ENCODE data around the gene FBXL20.
"Not testable (repeated sequence)": the region's sequence is repeated elsewhere in the genome, so short reads cannot be mapped to it uniquely, and the experiment has no call there.

The FBXL20 gene, protein sequence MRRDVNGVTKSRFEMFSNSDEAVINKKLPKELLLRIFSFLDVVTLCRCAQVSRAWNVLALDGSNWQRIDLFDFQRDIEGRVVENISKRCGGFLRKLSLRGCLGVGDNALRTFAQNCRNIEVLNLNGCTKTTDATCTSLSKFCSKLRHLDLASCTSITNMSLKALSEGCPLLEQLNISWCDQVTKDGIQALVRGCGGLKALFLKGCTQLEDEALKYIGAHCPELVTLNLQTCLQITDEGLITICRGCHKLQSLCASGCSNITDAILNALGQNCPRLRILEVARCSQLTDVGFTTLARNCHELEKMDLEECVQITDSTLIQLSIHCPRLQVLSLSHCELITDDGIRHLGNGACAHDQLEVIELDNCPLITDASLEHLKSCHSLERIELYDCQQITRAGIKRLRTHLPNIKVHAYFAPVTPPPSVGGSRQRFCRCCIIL

DNA sequence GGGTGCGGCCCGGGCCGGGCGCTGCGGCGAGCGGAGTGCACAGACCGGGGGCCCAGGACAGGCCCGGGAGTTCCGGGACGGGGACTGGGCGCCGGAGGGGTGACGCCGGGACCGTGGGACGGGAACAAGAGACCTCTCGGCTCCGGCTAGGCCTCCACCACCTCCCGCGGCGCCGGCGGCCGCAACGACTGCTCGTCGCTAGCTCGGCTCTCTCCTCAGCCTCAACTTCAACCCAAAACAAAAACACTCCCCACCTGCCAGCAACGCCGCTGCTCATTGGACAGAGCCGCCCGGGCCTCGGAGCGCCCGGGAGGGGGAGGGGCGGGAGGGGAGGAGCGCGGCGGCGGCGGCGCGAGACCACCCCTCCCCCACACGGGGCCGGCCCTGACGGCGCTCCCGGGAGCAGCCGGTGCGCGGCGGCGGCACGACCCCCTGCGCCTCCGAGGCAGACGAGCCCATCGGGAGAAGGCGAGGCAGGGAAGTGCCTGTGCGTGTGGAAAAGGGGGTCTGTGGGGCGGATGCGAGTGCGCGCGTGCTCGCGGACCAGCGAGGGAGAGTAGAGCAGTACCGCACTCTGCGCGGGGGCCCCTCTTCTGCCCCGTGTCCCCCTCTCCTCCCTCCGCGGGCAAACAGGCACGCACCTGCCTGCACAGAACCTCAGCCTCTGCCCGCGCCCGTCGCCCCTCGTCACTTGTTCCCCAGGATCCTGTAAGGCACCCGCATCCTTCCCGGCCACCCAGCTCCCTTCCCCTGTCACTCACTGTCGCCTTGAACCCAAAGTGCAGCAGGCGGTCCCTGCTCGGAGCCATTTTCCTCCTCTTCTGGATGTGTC is at the start of gene FBXL20:
FBXL20 (minus strand) TSS at position 215 of the 832 bp plus-strand sequence. CDS start 224 bp downstream, outside the sequence.
- TF ChIP-seq, protein P1, sequence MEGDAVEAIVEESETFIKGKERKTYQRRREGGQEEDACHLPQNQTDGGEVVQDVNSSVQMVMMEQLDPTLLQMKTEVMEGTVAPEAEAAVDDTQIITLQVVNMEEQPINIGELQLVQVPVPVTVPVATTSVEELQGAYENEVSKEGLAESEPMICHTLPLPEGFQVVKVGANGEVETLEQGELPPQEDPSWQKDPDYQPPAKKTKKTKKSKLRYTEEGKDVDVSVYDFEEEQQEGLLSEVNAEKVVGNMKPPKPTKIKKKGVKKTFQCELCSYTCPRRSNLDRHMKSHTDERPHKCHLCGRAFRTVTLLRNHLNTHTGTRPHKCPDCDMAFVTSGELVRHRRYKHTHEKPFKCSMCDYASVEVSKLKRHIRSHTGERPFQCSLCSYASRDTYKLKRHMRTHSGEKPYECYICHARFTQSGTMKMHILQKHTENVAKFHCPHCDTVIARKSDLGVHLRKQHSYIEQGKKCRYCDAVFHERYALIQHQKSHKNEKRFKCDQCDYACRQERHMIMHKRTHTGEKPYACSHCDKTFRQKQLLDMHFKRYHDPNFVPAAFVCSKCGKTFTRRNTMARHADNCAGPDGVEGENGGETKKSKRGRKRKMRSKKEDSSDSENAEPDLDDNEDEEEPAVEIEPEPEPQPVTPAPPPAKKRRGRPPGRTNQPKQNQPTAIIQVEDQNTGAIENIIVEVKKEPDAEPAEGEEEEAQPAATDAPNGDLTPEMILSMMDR (conservative IDR thresholded peaks at IDR 0.05; ENCODE audit: low read depth) = no peak
- ChIA-PET CTCF (interaction anchor here (0.7 kb wide), 1 partner anchor 26 kb away, joined by 3 read pairs; no protein-coding TSS in a partner anchor), POLR2A (ENCODE audit: low non-redundant PET) (interaction anchor here (0.6 to 0.9 kb wide), 2 partner anchors 155 to 202 kb away, joined by 3 to 7 read pairs; partner anchors contain the start of gene RPL19)
- DNase-seq (ENCODE audit: low spot score) = peak; percentile 98
- H3K27ac ChIP-seq = peak within 1 kb of the TSS; percentile 91

DNA sequence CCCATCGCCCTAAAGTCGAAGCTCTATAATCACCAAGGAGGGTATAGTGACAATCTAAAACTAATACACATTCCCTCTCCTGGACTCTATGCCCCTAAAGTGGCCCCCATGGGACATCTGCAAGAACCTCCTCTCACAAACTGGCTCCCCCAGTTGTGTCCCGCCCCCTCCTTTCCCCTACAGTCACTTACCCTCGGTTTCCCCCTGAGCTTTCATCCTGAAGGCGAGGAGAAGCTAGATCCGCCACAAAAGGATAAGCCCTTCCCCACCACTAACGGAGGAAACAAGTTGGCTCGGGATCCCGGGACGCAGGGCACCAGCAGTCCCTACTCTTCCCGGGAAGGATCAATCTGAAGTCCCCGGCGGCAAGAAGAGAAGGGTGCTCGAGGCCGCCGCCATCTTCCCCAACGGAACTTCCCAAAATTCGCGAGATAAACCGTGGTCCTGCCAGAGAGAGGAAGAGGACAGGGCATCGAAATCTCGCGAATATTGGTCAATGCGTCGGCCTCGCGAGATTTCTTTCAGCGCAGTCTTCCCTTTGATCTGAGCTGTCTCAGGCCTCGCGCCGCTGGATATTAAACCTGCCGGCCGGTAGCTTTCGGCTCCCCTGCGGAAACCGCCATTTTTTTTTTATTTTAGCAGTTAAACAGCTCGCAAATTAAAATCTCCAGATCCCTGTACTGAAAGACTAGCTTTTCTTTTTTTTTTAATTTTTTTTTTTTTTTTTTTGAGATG is 49.6 kb upstream of the FBXL20 start, which contains the start of gene MED1:
MED1 (minus strand) TSS at position 417 of the 735 bp plus-strand sequence; CDS start at position 216, 201 bp downstream.
- DNase-seq (ENCODE audit: low spot score) = peak; percentile 96
- TF ChIP-seq, protein P1 (conservative IDR thresholded peaks at IDR 0.05; ENCODE audit: low read depth) = no peak
- CTCF ChIA-PET = interaction anchor here (0.5 to 0.7 kb wide), 3 partner anchors 16 to 256 kb away, joined by 3 to 4 read pairs (median 4); no protein-coding TSS in a partner anchor
- peak within 1 kb of the TSS; percentile 78 for H3K27ac ChIP-seq
- POLR2A ChIA-PET (ENCODE audit: low non-redundant PET) = interaction anchor here (0.6 to 1.4 kb wide), 8 partner anchors 11 to 1825 kb away, joined by 3 to 12 read pairs (median 4); partner anchors contain the start of genes CDK12 and RPL19

DNA sequence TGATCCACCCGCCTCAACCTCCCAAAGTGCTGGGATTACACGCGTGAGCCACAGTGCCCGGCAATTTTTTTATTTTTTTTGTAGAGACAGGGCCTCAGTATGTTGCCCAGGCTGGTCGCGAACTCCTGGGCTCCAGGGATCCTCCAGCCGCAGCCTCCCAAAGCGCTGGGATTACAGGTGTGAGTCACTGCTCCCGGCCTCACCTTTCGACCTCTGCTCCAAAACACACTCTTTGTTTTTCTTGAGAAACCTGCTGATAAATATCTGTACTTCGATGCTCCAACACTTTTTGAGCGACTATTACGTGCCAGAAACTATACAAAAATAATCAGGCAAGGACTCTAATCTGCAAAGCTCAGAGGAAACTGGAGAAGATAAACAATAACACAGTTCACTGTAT is 48.6 kb upstream of the FBXL20 start:
- ChIA-PET POLR2A (ENCODE audit: low non-redundant PET) (interaction anchor here (0.6 kb wide), 1 partner anchor 107 kb away, joined by 5 read pairs; no protein-coding TSS in a partner anchor), CTCF (interaction anchor here (0.7 kb wide), 1 partner anchor 164 kb away, joined by 3 read pairs; no protein-coding TSS in a partner anchor)
- DNase-seq (ENCODE audit: low spot score) = no peak
- TF ChIP-seq, protein P1 (conservative IDR thresholded peaks at IDR 0.05; ENCODE audit: low read depth) = no peak
- H3K27ac ChIP-seq = no peak overlapping the region

DNA sequence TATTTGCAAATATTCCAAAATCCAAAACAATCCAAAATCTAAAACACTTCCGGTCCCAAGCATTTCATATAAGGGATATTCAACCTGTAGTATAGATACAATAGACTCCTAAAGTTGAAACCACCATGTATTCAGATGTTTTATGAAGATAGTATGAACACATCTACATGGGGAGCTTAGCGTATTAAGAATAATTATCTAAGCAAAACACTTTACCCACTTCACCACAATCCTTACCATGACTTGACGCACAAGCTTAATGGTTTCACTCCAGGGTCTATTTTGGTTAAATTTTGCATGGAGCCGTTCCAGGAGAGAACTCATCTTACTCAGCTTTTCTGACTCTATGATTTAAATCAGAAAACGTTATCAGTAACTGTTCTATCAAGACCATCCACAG is 46.1 kb upstream of the FBXL20 start:
- TF ChIP-seq, protein P1 (conservative IDR thresholded peaks at IDR 0.05; ENCODE audit: low read depth) = no peak
- POLR2A ChIA-PET (ENCODE audit: low non-redundant PET) = no interaction called here
- CTCF ChIA-PET = no interaction called here
- no peak overlapping the region for H3K27ac ChIP-seq
- DNase-seq (ENCODE audit: low spot score) = no peak

DNA sequence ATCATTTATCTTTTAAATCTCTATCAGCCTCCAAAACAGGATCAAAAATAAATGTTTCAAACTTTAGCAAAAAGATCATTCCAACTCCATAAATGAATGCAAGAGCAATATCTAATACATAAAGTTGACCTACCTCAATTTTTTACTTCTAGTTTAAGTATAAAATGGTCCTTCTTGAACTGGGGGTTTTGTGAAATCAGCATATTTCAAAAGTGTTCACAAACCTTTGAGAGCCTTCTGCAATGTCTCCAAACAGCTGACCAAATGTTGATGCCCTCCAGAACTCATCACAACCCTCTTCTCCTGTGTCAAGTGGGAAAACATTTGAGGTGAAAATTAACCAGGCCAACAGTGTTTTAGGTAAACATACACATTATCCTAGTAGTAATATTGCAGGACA is 41.9 kb upstream of the FBXL20 start:
- POLR2A ChIA-PET (ENCODE audit: low non-redundant PET) = no interaction called here
- no peak overlapping the region for H3K27ac ChIP-seq
- no peak for DNase-seq (ENCODE audit: low spot score)
- TF ChIP-seq, protein P1 (conservative IDR thresholded peaks at IDR 0.05; ENCODE audit: low read depth) = no peak
- CTCF ChIA-PET = no interaction called here

DNA sequence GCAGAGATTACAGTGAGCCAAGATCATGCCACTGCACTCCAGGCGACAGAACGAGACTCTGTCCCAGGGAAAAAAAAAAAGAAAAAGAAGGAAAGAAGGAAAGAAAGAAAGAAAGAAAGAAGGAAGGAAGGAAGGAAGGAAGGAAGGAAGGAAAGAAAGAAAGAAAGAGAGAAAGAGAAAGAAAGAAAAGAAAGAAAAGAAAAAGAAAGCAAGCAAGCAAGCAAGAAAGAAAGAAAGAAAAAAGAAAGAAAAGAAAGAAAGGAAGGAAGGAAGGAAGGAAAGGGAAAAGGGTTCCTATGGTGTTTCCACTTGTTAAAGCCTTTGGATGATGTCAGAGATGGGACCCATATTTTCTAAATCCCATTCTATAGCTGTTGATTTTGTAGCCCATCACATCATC is 38.4 kb upstream of the FBXL20 start:
- DNase-seq (ENCODE audit: low spot score); CTCF ChIA-PET; POLR2A ChIA-PET (ENCODE audit: low non-redundant PET); H3K27ac ChIP-seq: not testable (repeated sequence)
